K562 (cell line): ENCODE results near the gene MGA. TPM values are rescaled to one million over a fixed set of nuclear protein-coding genes. Genes with fewer than 3 reads are reported as not detected.

Experiments
- C11orf30 ChIP-seq: fragments of 450-650 bp; IDR thresholded peaks from 2 replicates; pipeline ENCODE4 v1.6.1; 2016; ENCODE audit warnings: low read depth, mild to moderate bottlenecking
- CBX1 ChIP-seq: sonication (generic); IDR thresholded peaks from 2 replicates; pipeline ENCODE4 v1.6.1; 2016; ENCODE audit warnings: antibody characterized with exemption, low read depth, mild to moderate bottlenecking
- DACH1 ChIP-seq: fragments of 450-650 bp; IDR thresholded peaks from 2 replicates; pipeline ENCODE4 v1.6.1; 2018; ENCODE audit not compliant: partially characterized antibody
- ETV1 ChIP-seq: fragments of 450-650 bp; conservative IDR thresholded peaks from 2 replicates; pipeline ENCODE4 v1.6.1; 2016; ENCODE audit warnings: missing genetic modification characterization, control low read depth, low read depth, missing compliant biosample characterization
- FOXP1 ChIP-seq: sonication (generic); formaldehyde crosslinking; IDR thresholded peaks from 2 replicates; pipeline ENCODE4 v1.8.0; 2022; ENCODE audit warnings: mild to moderate bottlenecking, missing genetic modification reagents
- HDAC1 ChIP-seq, 2 experiments: fragments of 450-650 bp; IDR thresholded peaks; 2 replicates each; pipeline ENCODE4 v1.6.1; 2016 to 2017; ENCODE audit warnings: inconsistent platforms in 1 of 2, mild to moderate bottlenecking in 1 of 2, moderate library complexity in 1 of 2
- HMG20A ChIP-seq: fragments of 450-650 bp; formaldehyde crosslinking; conservative IDR thresholded peaks from 2 replicates; pipeline ENCODE4 v1.4.0; 2020; ENCODE audit warnings: mild to moderate bottlenecking, mixed read lengths
- HOMEZ ChIP-seq: fragments of 250-450 bp; sonication (Bioruptor Pico); IDR thresholded peaks from 2 replicates; pipeline ENCODE4 v1.4.0; 2020; ENCODE audit warnings: mild to moderate bottlenecking, moderate library complexity
- MEF2A ChIP-seq: IDR thresholded peaks from 2 replicates; pipeline ENCODE4 v1.6.1; 2011; ENCODE audit warnings: low read depth, mild to moderate bottlenecking, low read length, moderate library complexity; ENCODE audit not compliant: control insufficient read depth
- MIER1 ChIP-seq: fragments of 450-650 bp; IDR thresholded peaks from 2 replicates; pipeline ENCODE4 v1.6.1; 2016; ENCODE audit warnings: antibody characterized with exemption, mild to moderate bottlenecking, low read depth
- NFE2 ChIP-seq: IDR thresholded peaks from 2 replicates; pipeline ENCODE4 v1.6.1; 2014; ENCODE audit warnings: antibody characterized with exemption, low read depth
- NFXL1 ChIP-seq: fragments of 450-650 bp; formaldehyde crosslinking; IDR thresholded peaks from 2 replicates; pipeline ENCODE4 v1.4.0; 2021; ENCODE audit warnings: mild to moderate bottlenecking
- PKNOX1 ChIP-seq: fragments of 450-650 bp; IDR thresholded peaks from 2 replicates; pipeline ENCODE4 v1.6.1; 2016
- SFPQ ChIP-seq: fragments of 200-400 bp; formaldehyde crosslinking; IDR thresholded peaks from 2 replicates; pipeline ENCODE4 v1.6.1; 2017; ENCODE audit warnings: mild to moderate bottlenecking, low read depth, low read length, moderate library complexity
- SMAD2 ChIP-seq: fragments of 150-350 bp; IDR thresholded peaks from 2 replicates; pipeline ENCODE4 v1.6.1; 2014; ENCODE audit warnings: low read depth, mild to moderate bottlenecking, low read length
- SMARCE1 ChIP-seq: fragments of 450-650 bp; IDR thresholded peaks from 2 replicates; pipeline ENCODE4 v1.7.1; 2016; ENCODE audit warnings: mild to moderate bottlenecking
- USF1 ChIP-seq: sonication (generic); formaldehyde crosslinking; IDR thresholded peaks from 2 replicates; pipeline ENCODE4 v1.9.0; 2022; ENCODE audit warnings: mild to moderate bottlenecking, missing genetic modification reagents
- USF2 ChIP-seq: sonication (generic); formaldehyde crosslinking; IDR thresholded peaks from 2 replicates; pipeline ENCODE4 v1.5.0; 2020; ENCODE audit warnings: missing genetic modification reagents
- ZFP1 ChIP-seq: fragments of 450-650 bp; formaldehyde crosslinking; IDR thresholded peaks from 2 replicates; pipeline ENCODE4 v1.4.0; 2020; ENCODE audit warnings: mild to moderate bottlenecking, mixed read lengths
- ZFPM2 ChIP-seq: fragments of 250-450 bp; sonication (Bioruptor Pico); IDR thresholded peaks from 2 replicates; pipeline ENCODE4 v1.5.1; 2022; ENCODE audit warnings: mild to moderate bottlenecking
- ZNF12 ChIP-seq: sonication (generic); formaldehyde crosslinking; IDR thresholded peaks from 2 replicates; pipeline ENCODE4 v1.4.0; 2020; ENCODE audit warnings: mild to moderate bottlenecking, missing genetic modification reagents
- ZNF311 ChIP-seq: fragments of 250-450 bp; sonication (Bioruptor Pico); IDR thresholded peaks from 2 replicates; pipeline ENCODE4 v1.4.0; 2020; ENCODE audit warnings: mild to moderate bottlenecking, moderate library complexity
- ZNF354B ChIP-seq: fragments of 250-450 bp; sonication (Bioruptor Pico); IDR thresholded peaks from 2 replicates; pipeline ENCODE4 v1.4.0; 2020
- ZNF449 ChIP-seq: fragments of 250-450 bp; sonication (Bioruptor Pico); IDR thresholded peaks from 2 replicates; pipeline ENCODE4 v1.8.0; 2022; ENCODE audit warnings: moderate library complexity, mild to moderate bottlenecking, inconsistent platforms
- polyA plus RNA-seq, 8 experiments: library from polyadenylated mRNA; depleted of rRNA in 4 of 8; stranded (reverse) in 5 of 8; unstranded in 3 of 8; fragments of >200 nt; fragmentation: Nextera tagmentation in 2 of 8; fragmentation: Illumina TruSeq in 1 of 8; extraction: Ambion mirVana in 2 of 8; extraction: Trizol in 1 of 8; gene quantifications; 2 replicates each; pipeline versions ENCODE4 v1.2.1 to v1.2.3, GENCODE V29; 2011 to 2014; ENCODE audit warnings: inconsistent platforms in 1 of 8, missing spikeins in 1 of 8
- total RNA-seq, 7 experiments: library from RNA; depleted of rRNA in 6 of 7; stranded (reverse); fragments of >200 nt in 6 of 7; fragmentation: Illumina TruSeq in 2 of 7; extraction: Trizol in 2 of 7; gene quantifications; 2 replicates each; pipeline versions ENCODE4 v1.2.1 to v1.2.3, GENCODE V29; 2011 to 2021; ENCODE audit warnings: low replicate concordance in 1 of 7

Gene MGA
- total and polyA plus RNA-seq, 9 of the 15 experiments (the other 6 are each of a cell fraction or from before 2014, with no cell fraction given) = 4.7 to 56.1 (median 21.1) TPM

- no peak for TF ChIP-seq HMG20A
- TF ChIP-seq HOMEZ (CRISPR knock-in tag) = no peak
- TF ChIP-seq CBX1 = no peak
- TF ChIP-seq HDAC1 (IDR thresholded peaks at IDR 0.05) = no peak
- no peak for TF ChIP-seq ZFP1
- TF ChIP-seq SFPQ = no peak
- TF ChIP-seq NFE2 = peak; percentile 81
- TF ChIP-seq ZFPM2 (CRISPR knock-in tag) = no peak
- TF ChIP-seq NFXL1 = no peak
- TF ChIP-seq SMARCE1 = peak; percentile 48; the same call in 1 of the 2 replicates
- no peak for TF ChIP-seq USF1 (CRISPR knock-in tag)
- TF ChIP-seq PKNOX1 = 0 out of 2 replicates have a peak, but pooled peaks have one; percentile 22
- TF ChIP-seq MEF2A = no peak
- TF ChIP-seq DACH1 = peak; percentile 17
- no peak for TF ChIP-seq USF2 (CRISPR knock-in tag)
- TF ChIP-seq SMAD2 = no peak
- TF ChIP-seq ZNF354B (CRISPR knock-in tag) = no peak
- peak; percentile 64 for TF ChIP-seq C11orf30
- TF ChIP-seq ETV1 = no peak
- TF ChIP-seq ZNF12 (CRISPR knock-in tag) = no peak
- TF ChIP-seq ZNF311 = no peak
- TF ChIP-seq ZNF449 (CRISPR knock-in tag) = no peak
- no peak for TF ChIP-seq MIER1
- TF ChIP-seq FOXP1 = no peak
Observed at GRCh38 chr15:41691471-41691870, 31.3 kb downstream of the MGA start (continued).
